HG03108 (cell line): Measurements from ENCODE around the gene HELLS.
A peak's percentile ranks its signal among the peaks of the same experiment; 100 is the strongest.
"Not testable (repeated sequence)": the region's sequence is repeated elsewhere in the genome, so short reads cannot be mapped to it uniquely, and the experiment has no call there.

Experiments used
- ATAC-seq: cut with Tn5 transposase; IDR thresholded peaks from one replicate; pipeline ENCODE4 v1.9.1; 2021; ENCODE audit warnings: moderate library complexity; ENCODE audit not compliant: unreplicated experiment

Gene HELLS

GRCh38 chr10:94602729-94603515, 57.3 kb downstream of the HELLS start:
- ATAC-seq, result no peak

- ATAC-seq, result peak; percentile 59
Observed at GRCh38 chr10:94607111-94607510, 61.5 kb downstream of the HELLS start.

- no peak for ATAC-seq
Observed at GRCh38 chr10:94608559-94608958, 63.0 kb downstream of the HELLS start.

GRCh38 chr10:94614558-94614957, 69.0 kb downstream of the HELLS start:
- ATAC-seq, result no peak

GRCh38 chr10:94617389-94617944, 71.9 kb downstream of the HELLS start:
- ATAC-seq, result no peak

GRCh38 chr10:94622666-94623205, 77.1 kb downstream of the HELLS start:
- no peak for ATAC-seq

GRCh38 chr10:94623572-94623971, 78.0 kb downstream of the HELLS start:
- no peak for ATAC-seq

- no peak for ATAC-seq
Observed at GRCh38 chr10:94626476-94626875, 80.9 kb downstream of the HELLS start.

- ATAC-seq, result no peak
Observed at GRCh38 chr10:94627511-94627910, 81.9 kb downstream of the HELLS start.

GRCh38 chr10:94630017-94630688, 84.6 kb downstream of the HELLS start:
- ATAC-seq, result no peak

GRCh38 chr10:94631077-94631875, 85.7 kb downstream of the HELLS start:
- ATAC-seq, result no peak

- ATAC-seq, result no peak
Observed at GRCh38 chr10:94632954-94633353, 87.4 kb downstream of the HELLS start.

- ATAC-seq, result not testable (repeated sequence)
Observed at GRCh38 chr10:94638097-94638496, 92.5 kb downstream of the HELLS start.

- ATAC-seq, result no peak
Observed at GRCh38 chr10:94639902-94640301, 94.3 kb downstream of the HELLS start.

GRCh38 chr10:94640562-94640961, 95.0 kb downstream of the HELLS start:
- ATAC-seq, result no peak

GRCh38 chr10:94641480-94641879, 95.9 kb downstream of the HELLS start:
- ATAC-seq, result no peak

- no peak for ATAC-seq
Observed at GRCh38 chr10:94644352-94644751, 98.8 kb downstream of the HELLS start.

GRCh38 chr10:94645285-94645684, 99.7 kb downstream of the HELLS start:
- ATAC-seq, result peak; percentile 65
